Measurements from ENCODE around the gene NXNL1.

The NXNL1 gene

GRCh38 chr19:17421942-17422341, 38.8 kb downstream of the NXNL1 start:
- TF ChIP-seq CTCF (IDR thresholded peaks at IDR 0.05) (no peak), ZFX (IDR thresholded peaks at IDR 0.05; ENCODE audit: borderline replicate concordance) (no peak)
- H3K27ac ChIP-seq = no peak overlapping the region

- H3K27ac ChIP-seq = peak overlapping the region; percentile 83
- TF ChIP-seq ZFX (IDR thresholded peaks at IDR 0.05; ENCODE audit: borderline replicate concordance) = no peak
- TF ChIP-seq CTCF (IDR thresholded peaks at IDR 0.05) = peak; percentile 17; the same call in 1 of the 2 replicates
Observed at GRCh38 chr19:17420475-17420924, 40.2 kb downstream of the NXNL1 start.

- peak within 1 kb of the TSS; percentile 83 for H3K27ac ChIP-seq
- TF ChIP-seq ZFX (IDR thresholded peaks at IDR 0.05; ENCODE audit: borderline replicate concordance) = no peak
Observed at GRCh38 chr19:17419621-17420474, 40.9 kb downstream of the NXNL1 start, which contains the start of gene MVB12A. TSS of gene MVB12A (plus strand) at chr19:17420047. CDS start at chr19:17420136, 89 bp downstream.

GRCh38 chr19:17419154-17419620, 41.5 kb downstream of the NXNL1 start:
- H3K27ac ChIP-seq = peak overlapping the region; percentile 83
- TF ChIP-seq CTCF (IDR thresholded peaks at IDR 0.05) = no peak
- no peak for TF ChIP-seq ZFX (IDR thresholded peaks at IDR 0.05; ENCODE audit: borderline replicate concordance)

- TF ChIP-seq ZFX (IDR thresholded peaks at IDR 0.05; ENCODE audit: borderline replicate concordance) = no peak
- no peak for TF ChIP-seq CTCF (IDR thresholded peaks at IDR 0.05)
Observed at GRCh38 chr19:17418710-17419109, 42.0 kb downstream of the NXNL1 start.

GRCh38 chr19:17415121-17415520, 45.6 kb downstream of the NXNL1 start:
- no peak overlapping the region for H3K27ac ChIP-seq
- TF ChIP-seq CTCF (IDR thresholded peaks at IDR 0.05) (no peak), ZFX (IDR thresholded peaks at IDR 0.05; ENCODE audit: borderline replicate concordance) (no peak)

More at GRCh38 chr19:17418710-17419109, 42.0 kb downstream of the NXNL1 start:
- peak overlapping the region; percentile 83 for H3K27ac ChIP-seq

- TF ChIP-seq ZFX (IDR thresholded peaks at IDR 0.05; ENCODE audit: borderline replicate concordance) (no peak), CTCF (IDR thresholded peaks at IDR 0.05) (no peak)
- H3K27ac ChIP-seq = no peak overlapping the region
Observed at GRCh38 chr19:17414097-17414496, 46.6 kb downstream of the NXNL1 start.

All from 22Rv1 (cell line).